ENCODE measurements around the gene DACH2.

The DACH2 gene

DNA sequence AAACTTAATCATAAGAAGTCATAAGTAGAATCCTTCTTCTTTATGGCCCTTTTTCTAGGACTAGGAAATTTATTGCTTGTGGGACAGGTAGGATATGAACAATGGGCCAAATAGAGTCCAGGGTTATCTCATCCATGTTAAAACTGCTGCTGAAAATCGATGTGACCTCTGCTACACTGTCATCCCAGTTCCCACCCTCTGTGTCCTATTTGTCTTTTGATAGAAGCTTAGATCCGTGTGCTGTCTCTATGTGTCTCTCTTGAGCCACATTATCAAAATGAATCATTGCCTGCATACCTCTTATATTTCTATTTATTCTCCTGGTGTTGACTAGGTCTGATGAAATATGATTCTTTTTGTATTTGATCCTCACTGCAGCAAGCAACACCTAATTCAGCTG lies 661.4 kb downstream of the DACH2 start:
- TF ChIP-seq SIN3A (IDR thresholded peaks at IDR 0.05; ENCODE audit: borderline replicate concordance, insufficient read depth, low read length): no peak
- TF ChIP-seq FOXP2 (optimal IDR thresholded peaks at IDR 0.05; ENCODE audit: borderline replicate concordance, extremely low read depth, extremely low read length, insufficient read depth): no peak
- TF ChIP-seq POLR2AphosphoS5 (IDR thresholded peaks at IDR 0.05; ENCODE audit: low read depth, low read length): no peak
- no peak for TF ChIP-seq TAF1 (IDR thresholded peaks at IDR 0.05; ENCODE audit: borderline replicate concordance, insufficient read depth, low read length)
- TF ChIP-seq, protein P1, sequence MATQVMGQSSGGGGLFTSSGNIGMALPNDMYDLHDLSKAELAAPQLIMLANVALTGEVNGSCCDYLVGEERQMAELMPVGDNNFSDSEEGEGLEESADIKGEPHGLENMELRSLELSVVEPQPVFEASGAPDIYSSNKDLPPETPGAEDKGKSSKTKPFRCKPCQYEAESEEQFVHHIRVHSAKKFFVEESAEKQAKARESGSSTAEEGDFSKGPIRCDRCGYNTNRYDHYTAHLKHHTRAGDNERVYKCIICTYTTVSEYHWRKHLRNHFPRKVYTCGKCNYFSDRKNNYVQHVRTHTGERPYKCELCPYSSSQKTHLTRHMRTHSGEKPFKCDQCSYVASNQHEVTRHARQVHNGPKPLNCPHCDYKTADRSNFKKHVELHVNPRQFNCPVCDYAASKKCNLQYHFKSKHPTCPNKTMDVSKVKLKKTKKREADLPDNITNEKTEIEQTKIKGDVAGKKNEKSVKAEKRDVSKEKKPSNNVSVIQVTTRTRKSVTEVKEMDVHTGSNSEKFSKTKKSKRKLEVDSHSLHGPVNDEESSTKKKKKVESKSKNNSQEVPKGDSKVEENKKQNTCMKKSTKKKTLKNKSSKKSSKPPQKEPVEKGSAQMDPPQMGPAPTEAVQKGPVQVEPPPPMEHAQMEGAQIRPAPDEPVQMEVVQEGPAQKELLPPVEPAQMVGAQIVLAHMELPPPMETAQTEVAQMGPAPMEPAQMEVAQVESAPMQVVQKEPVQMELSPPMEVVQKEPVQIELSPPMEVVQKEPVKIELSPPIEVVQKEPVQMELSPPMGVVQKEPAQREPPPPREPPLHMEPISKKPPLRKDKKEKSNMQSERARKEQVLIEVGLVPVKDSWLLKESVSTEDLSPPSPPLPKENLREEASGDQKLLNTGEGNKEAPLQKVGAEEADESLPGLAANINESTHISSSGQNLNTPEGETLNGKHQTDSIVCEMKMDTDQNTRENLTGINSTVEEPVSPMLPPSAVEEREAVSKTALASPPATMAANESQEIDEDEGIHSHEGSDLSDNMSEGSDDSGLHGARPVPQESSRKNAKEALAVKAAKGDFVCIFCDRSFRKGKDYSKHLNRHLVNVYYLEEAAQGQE (IDR thresholded peaks at IDR 0.05; ENCODE audit: insufficient read depth in 1 of 2, low read depth in 2 of 2, low read length in 2 of 2): no peak

DNA sequence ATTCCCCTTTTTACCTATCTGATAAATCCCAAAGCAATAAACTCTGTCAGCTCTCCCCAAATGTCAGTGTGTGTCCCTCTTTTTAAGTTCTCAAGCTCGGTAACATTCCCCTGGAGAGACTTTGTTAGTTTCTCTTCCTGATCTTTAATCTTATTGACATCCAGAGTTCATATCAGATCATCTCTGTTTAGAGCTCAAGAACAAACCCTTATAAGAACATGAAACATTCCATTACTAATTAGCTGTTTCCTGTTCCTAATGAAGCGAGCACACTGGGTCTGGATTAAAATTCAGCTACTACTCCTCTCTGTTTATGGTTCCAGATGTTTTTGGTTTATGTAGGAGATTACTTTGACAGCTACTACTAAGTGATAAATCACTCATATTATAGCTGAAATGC lies 681.5 kb downstream of the DACH2 start:
- no peak for TF ChIP-seq TAF1 (IDR thresholded peaks at IDR 0.05; ENCODE audit: borderline replicate concordance, insufficient read depth, low read length)
- no peak for TF ChIP-seq POLR2AphosphoS5 (IDR thresholded peaks at IDR 0.05; ENCODE audit: low read depth, low read length)
- no peak for TF ChIP-seq SIN3A (IDR thresholded peaks at IDR 0.05; ENCODE audit: borderline replicate concordance, insufficient read depth, low read length)
- no peak for TF ChIP-seq FOXP2 (optimal IDR thresholded peaks at IDR 0.05; ENCODE audit: borderline replicate concordance, extremely low read depth, extremely low read length, insufficient read depth)
- TF ChIP-seq, protein P1 (IDR thresholded peaks at IDR 0.05; ENCODE audit: insufficient read depth in 1 of 2, low read depth in 2 of 2, low read length in 2 of 2): no peak

DNA sequence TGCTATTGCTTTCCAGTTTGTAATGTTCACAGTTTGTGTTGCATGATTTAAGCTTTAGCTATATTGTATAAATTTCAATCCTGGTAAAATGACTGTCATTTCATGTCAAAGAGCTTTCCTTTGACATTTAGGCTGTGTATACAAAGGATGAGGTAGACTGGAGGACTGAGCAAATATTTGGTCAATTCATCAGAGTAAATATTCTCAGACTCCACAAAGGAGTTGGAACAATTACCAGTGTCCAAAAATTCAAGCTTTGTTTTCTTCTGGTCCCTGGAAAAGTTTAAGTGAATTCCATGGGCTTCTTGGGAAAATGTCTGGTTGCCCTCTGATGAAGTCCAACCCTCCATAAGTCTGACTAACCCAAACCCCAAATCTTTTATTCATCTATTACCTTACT lies 682.4 kb downstream of the DACH2 start:
- TF ChIP-seq, protein P1 (IDR thresholded peaks at IDR 0.05; ENCODE audit: insufficient read depth in 1 of 2, low read depth in 2 of 2, low read length in 2 of 2): no peak
- TF ChIP-seq SIN3A (IDR thresholded peaks at IDR 0.05; ENCODE audit: borderline replicate concordance, insufficient read depth, low read length) (no peak), FOXP2 (optimal IDR thresholded peaks at IDR 0.05; ENCODE audit: borderline replicate concordance, extremely low read depth, extremely low read length, insufficient read depth) (no peak), TAF1 (IDR thresholded peaks at IDR 0.05; ENCODE audit: borderline replicate concordance, insufficient read depth, low read length) (no peak), POLR2AphosphoS5 (IDR thresholded peaks at IDR 0.05; ENCODE audit: low read depth, low read length) (no peak)

DNA sequence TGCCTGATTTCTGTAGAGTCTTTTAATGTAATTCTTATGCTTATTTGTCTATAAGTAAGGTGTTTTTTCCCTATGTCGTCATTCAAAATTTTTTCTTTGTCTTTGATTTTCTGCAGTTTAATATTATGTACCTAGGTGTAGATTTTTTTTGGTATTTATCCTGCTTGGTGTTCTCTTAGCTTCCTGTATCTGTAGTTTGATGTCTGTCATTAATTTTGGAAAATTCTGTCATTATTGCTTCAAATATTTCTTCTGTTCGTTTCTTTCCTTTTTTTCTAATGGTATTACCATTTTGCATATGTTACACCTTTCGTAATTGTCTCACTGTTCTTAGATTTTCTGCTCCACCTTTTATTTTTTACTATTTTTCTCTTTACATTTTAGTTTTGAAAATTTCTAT lies 696.9 kb downstream of the DACH2 start:
- TF ChIP-seq POLR2AphosphoS5 (IDR thresholded peaks at IDR 0.05; ENCODE audit: low read depth, low read length) (no peak), FOXP2 (optimal IDR thresholded peaks at IDR 0.05; ENCODE audit: borderline replicate concordance, extremely low read depth, extremely low read length, insufficient read depth) (no peak), SIN3A (IDR thresholded peaks at IDR 0.05; ENCODE audit: borderline replicate concordance, insufficient read depth, low read length) (no peak), TAF1 (IDR thresholded peaks at IDR 0.05; ENCODE audit: borderline replicate concordance, insufficient read depth, low read length) (no peak)
- TF ChIP-seq, protein P1 (IDR thresholded peaks at IDR 0.05; ENCODE audit: insufficient read depth in 1 of 2, low read depth in 2 of 2, low read length in 2 of 2): no peak
